GM21381 (cell line): ENCODE results near the gene SLC38A3.

Experiments
- ATAC-seq: cut with Tn5 transposase; IDR thresholded peaks from one replicate; pipeline ENCODE4 v1.9.1; 2021; ENCODE audit warnings: mild to moderate bottlenecking, moderate library complexity; ENCODE audit not compliant: unreplicated experiment

The SLC38A3 gene

GRCh38 chr3:50264964-50265485 lies 60.0 kb downstream of the SLC38A3 start:
- no peak for ATAC-seq

GRCh38 chr3:50265571-50265970 lies 60.5 kb downstream of the SLC38A3 start:
- ATAC-seq: no peak

GRCh38 chr3:50266017-50266416 lies 60.9 kb downstream of the SLC38A3 start:
- no peak for ATAC-seq

GRCh38 chr3:50266836-50267235 lies 61.8 kb downstream of the SLC38A3 start:
- ATAC-seq: no peak

GRCh38 chr3:50267280-50267913 lies 62.3 kb downstream of the SLC38A3 start:
- no peak for ATAC-seq

GRCh38 chr3:50268276-50268675 lies 63.2 kb downstream of the SLC38A3 start:
- ATAC-seq: no peak

- no peak for ATAC-seq
Measured at GRCh38 chr3:50268703-50269451, 63.8 kb downstream of the SLC38A3 start, which contains the start of gene SEMA3B. Gene SEMA3B (plus strand): TSS chr3:50269147. CDS start chr3:50269241, 94 bp downstream.

- ATAC-seq: no peak
Measured at GRCh38 chr3:50269460-50269859, 64.4 kb downstream of the SLC38A3 start.

- ATAC-seq: no peak
Measured at GRCh38 chr3:50269977-50270413, 64.9 kb downstream of the SLC38A3 start.

GRCh38 chr3:50270422-50271224 lies 65.6 kb downstream of the SLC38A3 start:
- ATAC-seq: no peak
